Cardiac muscle cell (in vitro differentiated cells and primary cell): ENCODE data around the gene TATDN2. TPM values are rescaled to one million over a fixed set of nuclear protein-coding genes. Genes with fewer than 3 reads are reported as not detected.

ENCODE experiments used
- DNase-seq, 2 donors: peaks; one replicate each; pipeline versions ENCODE4 v3.0.0 to v3.0.0-alpha.2; 2010 to 2017; ENCODE audit warnings: low read depth in 1 of 2, low spot score in 1 of 2
- H3K27ac ChIP-seq: fragments of 200-600 bp; sonication (generic); 2 replicates; pipeline ENCODE4 v1.5.1; 2016
- H3K27me3 ChIP-seq: fragments of 200-600 bp; sonication (generic); 2 replicates; pipeline ENCODE4 v1.6.0; 2016; ENCODE audit warnings: control low read depth
- H3K36me3 ChIP-seq: fragments of 200-600 bp; sonication (generic); 2 replicates; pipeline ENCODE4 v1.5.1; 2016; ENCODE audit warnings: control low read depth
- H3K4me1 ChIP-seq: fragments of 200-600 bp; sonication (generic); 2 replicates; pipeline ENCODE4 v1.8.1; 2017; ENCODE audit warnings: low read depth, mild to moderate bottlenecking, mixed run types
- H3K4me3 ChIP-seq: fragments of 200-600 bp; sonication (generic); 2 replicates; pipeline ENCODE4 v1.5.1; 2016; ENCODE audit warnings: mild to moderate bottlenecking
- H3K9me3 ChIP-seq: fragments of 200-600 bp; sonication (generic); 2 replicates; pipeline ENCODE4 v1.5.1; 2017; ENCODE audit warnings: low read depth, mild to moderate bottlenecking, control low read depth
- CTCF ChIP-seq: IDR thresholded peaks from 2 replicates; pipeline ENCODE4 v1.5.1; 2012; ENCODE audit warnings: low read depth, mild to moderate bottlenecking, low read length
- polyA plus RNA-seq: library from polyadenylated mRNA; unstranded; fragments of >200 nt; fragmentation: Nextera tagmentation; extraction: Ambion mirVana; gene quantifications from 2 replicates; pipeline ENCODE4 v1.2.1, GENCODE V29; 2016
- total RNA-seq: library from RNA; depleted of rRNA; stranded (reverse); fragments of >200 nt; gene quantifications from 2 replicates; pipeline ENCODE4 v1.2.3, GENCODE V29; 2016

TATDN2 gene
- total and polyA plus RNA-seq, 2 experiments from 2014 or later: 7.7 to 13.1 TPM

GRCh38 chr3:10330319-10330718 is 82.1 kb downstream of the TATDN2 start:
- Histone ChIP-seq H3K27ac (no peak overlapping the region), H3K27me3 (peaks cover 49% of the 10 kb centered on the region), H3K4me3 (no peak overlapping the region), H3K36me3 (no peaks in the 10 kb centered on the region), H3K9me3 (no peaks in the 10 kb centered on the region), H3K4me1 (no peaks in the 10 kb centered on the region)
- TF ChIP-seq CTCF: no peak
- no peak for DNase-seq

Other genes starting within 250 kb of the TATDN2 start
- 14.8 and 84.3 TPM in 2 replicates for gene FANCD2, start 222.0 kb upstream of the TATDN2 start, total RNA-seq
- 10.9 and 23.5 TPM in 2 replicates for gene FANCD2, start 222.0 kb upstream of the TATDN2 start, polyA plus RNA-seq
- gene FANCD2OS, start 140.2 kb upstream of the TATDN2 start, total RNA-seq: not detected in 2 replicates
- gene FANCD2OS, start 140.2 kb upstream of the TATDN2 start, polyA plus RNA-seq: not detected in 2 replicates
- 83.0 and 138 TPM in 2 replicates for gene BRK1, start 132.8 kb upstream of the TATDN2 start, total RNA-seq
- gene BRK1, start 132.8 kb upstream of the TATDN2 start, polyA plus RNA-seq: 214 and 278 TPM in 2 replicates
- 28.2 and 51.4 TPM in 2 replicates for gene VHL, start 106.7 kb upstream of the TATDN2 start, total RNA-seq
- gene VHL, start 106.7 kb upstream of the TATDN2 start, polyA plus RNA-seq: 20.9 and 33.2 TPM in 2 replicates
- 1.1 and 2.1 TPM in 2 replicates for gene IRAK2, start 83.5 kb upstream of the TATDN2 start, total RNA-seq
- 1.1 TPM in 2 replicates for gene IRAK2, start 83.5 kb upstream of the TATDN2 start, polyA plus RNA-seq
- gene GHRL, start 44.5 kb downstream of the TATDN2 start, total RNA-seq: 0.18 TPM in 1 of 2 replicates, not detected in the other
- gene GHRL, start 44.5 kb downstream of the TATDN2 start, polyA plus RNA-seq: 0.46 and 1.4 TPM in 2 replicates
- 151 and 198 TPM in 2 replicates for gene SEC13, start 72.7 kb downstream of the TATDN2 start, total RNA-seq
- 223 and 270 TPM in 2 replicates for gene SEC13, start 72.7 kb downstream of the TATDN2 start, polyA plus RNA-seq